Measurements from ENCODE around the gene RHOXF2.

The RHOXF2 gene

DNA sequence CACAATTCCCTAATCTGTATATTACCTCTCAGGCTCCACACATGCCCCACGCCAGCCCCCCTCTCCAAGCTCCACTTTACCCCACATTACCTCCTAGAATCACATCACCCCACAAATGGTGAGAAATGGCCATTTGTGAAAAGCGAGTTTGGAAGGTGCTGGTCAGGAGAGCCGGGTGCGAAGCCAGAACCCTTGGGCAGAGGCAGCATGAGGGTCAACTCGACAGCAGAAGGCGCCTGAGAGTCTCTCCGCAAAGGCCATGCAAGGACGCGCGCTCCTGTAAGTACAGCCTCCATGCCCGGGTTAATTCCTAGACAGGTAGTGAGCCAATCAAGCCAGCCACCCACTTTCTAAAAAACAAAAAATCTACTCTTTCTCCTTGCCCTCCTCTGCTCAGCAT is 42.4 kb downstream of the RHOXF2 start:
- no peak for DNase-seq (ENCODE audit: low read depth, low spot score)

DNA sequence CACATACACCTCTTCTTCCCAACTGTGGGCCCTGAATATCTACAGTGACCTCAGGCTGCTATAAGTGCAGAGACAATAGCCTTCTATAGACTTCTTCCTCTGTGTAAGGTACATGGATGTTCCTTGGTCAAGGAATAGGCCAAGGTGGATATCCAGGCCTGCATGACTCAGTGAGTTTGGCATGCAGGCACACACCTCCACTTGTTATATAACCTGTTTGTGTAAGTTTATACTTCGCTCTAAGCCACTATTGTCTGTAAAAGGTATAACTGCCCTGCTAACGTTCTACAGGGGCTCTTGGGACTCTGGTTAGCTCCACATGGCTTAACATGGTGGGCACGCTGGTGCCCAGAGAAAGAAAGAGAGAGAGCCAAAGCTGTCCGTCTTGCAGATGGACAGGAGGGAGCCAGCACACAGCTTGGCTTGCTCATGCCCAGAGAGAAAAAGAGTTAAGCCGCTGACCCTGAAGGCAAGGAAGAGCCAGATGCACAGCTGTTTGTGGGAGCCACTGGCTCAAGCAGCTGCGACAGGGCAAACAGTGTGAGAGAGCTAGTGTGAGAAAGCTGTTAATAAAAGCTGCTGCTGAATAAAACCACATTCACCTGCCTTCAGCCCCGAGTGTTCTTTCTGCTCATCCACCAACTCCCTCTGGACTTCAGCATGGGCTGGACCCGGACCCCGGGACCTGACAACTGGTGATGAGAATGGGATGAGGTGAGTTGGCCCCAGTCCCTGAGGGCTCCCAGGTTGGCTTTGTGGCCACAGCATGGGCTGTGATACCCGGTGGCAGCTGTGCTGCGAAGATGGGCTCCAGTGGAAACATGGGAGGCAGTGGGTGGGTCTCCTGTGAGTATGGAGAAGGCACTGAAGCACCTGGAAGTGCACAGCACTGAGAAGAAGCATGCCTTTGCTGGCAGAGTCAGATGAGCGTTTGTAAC is 47.7 kb downstream of the RHOXF2 start:
- DNase-seq (ENCODE audit: low read depth, low spot score), result no peak

DNA sequence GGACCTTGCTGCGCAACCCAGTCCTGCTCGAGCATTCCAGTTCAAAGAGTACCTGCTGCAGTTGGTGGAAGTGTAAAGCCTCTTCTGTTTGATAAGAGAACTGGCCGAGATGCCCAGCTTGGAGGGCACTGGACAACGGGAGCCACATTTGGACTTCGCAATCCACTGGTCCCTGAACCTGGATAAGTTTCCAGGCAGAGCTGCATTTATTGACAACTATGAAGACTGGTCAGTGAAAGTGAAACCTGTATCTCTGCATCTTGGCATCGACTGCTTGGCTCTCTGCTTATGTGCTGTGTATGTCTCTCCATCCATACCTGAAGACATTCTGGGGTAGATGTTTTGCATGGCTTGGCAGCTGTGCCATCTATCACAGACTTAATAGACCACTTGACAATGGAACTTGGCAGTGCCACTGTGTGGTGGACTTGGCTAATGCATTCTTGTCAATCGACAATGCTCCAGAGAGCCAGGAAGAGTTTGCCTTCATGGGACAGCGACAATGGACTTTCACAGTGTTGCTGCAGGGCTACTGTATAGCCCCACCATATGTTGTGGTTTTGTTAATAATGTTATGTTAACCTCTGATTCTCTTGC is 48.7 kb downstream of the RHOXF2 start:
- no peak for DNase-seq (ENCODE audit: low read depth, low spot score)

DNA sequence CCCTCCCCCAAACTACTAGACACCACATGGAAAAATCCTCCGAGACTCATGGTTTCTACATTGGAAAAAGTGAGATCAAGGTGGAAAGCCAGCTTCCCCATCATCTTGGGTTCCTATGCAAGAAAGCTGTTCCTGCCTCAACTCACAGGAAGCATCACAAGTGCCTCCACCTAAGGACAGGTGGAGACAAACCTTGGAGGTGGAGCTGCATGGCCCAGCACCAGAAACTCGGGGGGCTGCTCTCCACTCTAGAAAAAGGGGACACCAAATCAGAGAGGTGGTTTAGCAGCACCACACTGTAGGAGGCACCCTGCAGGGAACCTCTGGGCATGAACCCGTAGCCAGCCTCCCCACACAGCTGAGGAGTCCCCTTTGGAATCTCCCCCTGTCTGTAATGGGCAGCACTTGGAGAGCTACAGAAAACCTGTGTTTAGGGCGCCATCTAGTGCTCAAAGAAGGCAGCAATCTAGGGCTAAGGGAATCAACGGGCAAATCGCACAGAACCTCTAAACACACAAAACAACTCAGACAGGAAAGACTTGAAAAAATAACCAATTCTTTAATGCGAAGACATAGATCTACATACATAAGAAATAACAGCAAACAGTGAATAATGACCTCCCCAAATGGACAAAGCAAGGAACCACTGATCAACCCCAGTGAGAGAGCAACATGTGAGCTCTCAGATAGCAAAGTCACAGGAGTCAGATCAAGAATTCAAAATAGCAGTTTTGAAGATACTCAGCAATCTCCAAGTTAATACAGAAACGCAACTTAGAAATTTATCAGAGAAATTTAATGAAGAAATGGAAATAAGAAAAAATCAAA is 55.2 kb downstream of the RHOXF2 start:
- peak; percentile 0 for DNase-seq (ENCODE audit: low read depth, low spot score)

Measured in brain pericyte (primary cell).